ENCODE data around the gene FAM131A.

The FAM131A gene, protein sequence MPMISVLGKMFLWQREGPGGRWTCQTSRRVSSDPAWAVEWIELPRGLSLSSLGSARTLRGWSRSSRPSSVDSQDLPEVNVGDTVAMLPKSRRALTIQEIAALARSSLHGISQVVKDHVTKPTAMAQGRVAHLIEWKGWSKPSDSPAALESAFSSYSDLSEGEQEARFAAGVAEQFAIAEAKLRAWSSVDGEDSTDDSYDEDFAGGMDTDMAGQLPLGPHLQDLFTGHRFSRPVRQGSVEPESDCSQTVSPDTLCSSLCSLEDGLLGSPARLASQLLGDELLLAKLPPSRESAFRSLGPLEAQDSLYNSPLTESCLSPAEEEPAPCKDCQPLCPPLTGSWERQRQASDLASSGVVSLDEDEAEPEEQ

GRCh38 chr3:184337399-184337714 is at the start of gene FAM131A:
Gene FAM131A, plus strand, starts transcription at chr3:184337600. Its CDS starts 31 bp downstream, at chr3:184337631.
- DNase-seq: peak; percentile 28 to 74

GRCh38 chr3:184289426-184289938 is 47.9 kb upstream of the FAM131A start:
- peak; percentile 30 to 76 for DNase-seq

DNA sequence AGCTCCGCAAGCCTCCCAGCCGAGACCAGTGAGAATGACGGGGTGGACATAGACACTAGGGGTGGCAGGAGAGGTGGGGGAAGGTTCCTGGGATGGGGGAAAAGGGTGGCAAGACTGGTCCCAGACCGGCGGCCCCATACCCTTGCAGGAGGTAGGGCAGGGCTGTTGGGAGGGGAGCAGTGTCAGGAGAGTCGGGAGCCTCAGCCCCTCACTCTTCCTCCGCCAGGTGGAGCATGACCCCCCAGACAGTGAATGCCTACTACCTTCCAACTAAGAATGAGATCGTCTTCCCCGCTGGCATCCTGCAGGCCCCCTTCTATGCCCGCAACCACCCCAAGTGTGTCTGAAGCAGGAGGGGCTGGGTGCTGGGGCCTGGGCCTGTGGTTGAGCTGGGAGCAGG is 47.1 kb upstream of the FAM131A start:
- no peak for DNase-seq

GRCh38 chr3:184291044-184291737 is 46.2 kb upstream of the FAM131A start:
- no peak for DNase-seq

GRCh38 chr3:184291738-184292445 is 45.5 kb upstream of the FAM131A start:
- no peak for DNase-seq

DNA sequence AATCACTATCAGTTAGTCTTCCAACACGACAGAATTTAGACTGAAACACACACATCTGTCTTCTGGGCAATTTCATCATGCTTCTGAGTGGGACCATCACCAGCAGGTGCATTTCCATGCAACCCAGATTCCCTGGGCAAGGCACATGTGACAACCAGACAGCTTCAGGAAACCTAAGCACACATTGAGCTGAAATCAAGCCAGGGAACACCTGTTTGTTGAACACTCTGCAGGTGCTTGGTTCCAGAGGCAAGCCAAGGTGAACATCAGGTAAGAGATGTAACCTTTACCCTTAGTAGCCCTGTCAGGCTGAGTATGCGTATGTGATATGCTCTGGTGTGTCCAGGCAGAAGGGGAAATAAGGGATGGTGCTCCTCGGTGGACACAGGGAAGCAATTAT is 41.6 kb upstream of the FAM131A start:
- no peak for DNase-seq

GRCh38 chr3:184296616-184297015 is 40.8 kb upstream of the FAM131A start:
- no peak for DNase-seq

DNA sequence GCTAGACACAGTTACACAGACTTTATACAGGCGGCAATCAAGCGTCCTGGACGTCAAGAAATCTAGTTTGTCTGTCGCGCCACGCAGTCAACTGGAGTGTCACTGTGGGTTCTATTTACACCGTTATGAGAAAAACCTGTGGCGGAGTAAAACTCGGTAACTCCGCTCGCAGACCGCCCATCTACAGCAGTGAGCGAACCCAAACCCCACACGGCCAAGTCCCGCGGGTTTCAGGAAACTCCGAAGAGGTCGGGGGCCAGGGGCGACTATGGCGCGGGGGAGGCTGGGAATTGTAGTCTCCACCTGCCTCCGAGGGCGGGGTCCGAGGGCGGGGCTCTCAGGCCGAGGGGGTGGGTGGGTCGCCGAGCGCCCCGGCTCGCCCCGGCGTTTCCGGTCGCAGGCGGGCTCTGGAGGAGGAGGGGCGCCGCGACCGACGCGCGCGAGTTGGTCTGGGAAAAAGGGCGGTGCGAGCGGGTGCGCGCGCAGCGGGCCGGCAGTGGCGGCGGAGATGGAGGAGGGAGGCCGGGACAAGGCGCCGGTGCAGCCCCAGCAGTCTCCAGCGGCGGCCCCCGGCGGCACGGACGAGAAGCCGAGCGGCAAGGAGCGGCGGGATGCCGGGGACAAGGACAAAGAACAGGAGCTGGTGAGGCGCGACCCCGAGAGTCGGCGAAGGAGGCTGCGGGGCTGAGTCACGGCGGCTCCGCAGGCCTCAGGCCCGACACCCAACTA is 38.5 kb upstream of the FAM131A start, which contains the start of gene PSMD2:
TSS of gene PSMD2 (plus strand) at position 483 of the 729 bp plus-strand sequence. CDS start at position 509, 26 bp downstream.
- peak; percentile 94 to 99 for DNase-seq

GRCh38 chr3:184299488-184300377 is 37.7 kb upstream of the FAM131A start:
- DNase-seq: no peak

GRCh38 chr3:184300378-184300720 is 37.1 kb upstream of the FAM131A start:
- no peak for DNase-seq

- no peak for DNase-seq
Measured at GRCh38 chr3:184305577-184305976, 31.8 kb upstream of the FAM131A start.

DNA sequence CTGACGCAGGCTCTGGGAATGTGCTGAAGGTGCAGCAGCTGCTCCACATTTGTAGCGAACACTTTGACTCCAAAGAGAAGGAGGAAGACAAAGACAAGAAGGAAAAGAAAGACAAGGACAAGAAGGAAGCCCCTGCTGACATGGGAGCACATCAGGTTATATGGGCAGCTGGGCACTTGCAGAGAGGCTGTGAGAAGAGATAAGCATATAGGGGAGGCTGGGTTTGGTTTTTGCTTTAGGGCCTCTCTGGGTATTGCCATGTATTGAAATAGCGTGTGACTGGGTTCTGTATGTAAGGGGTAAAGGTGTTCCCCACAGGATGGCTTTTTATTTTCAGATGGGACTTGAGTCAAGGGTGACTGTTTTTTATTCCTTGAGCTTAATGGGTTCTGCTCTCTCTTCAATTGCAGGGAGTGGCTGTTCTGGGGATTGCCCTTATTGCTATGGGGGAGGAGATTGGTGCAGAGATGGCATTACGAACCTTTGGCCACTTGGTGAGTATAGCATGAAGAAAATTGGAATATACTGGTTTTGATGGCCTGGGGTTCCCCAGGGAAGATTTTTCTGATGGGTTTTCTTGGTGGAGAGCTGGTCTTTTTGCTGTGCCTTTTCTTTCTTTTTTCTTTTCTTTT is 30.9 kb upstream of the FAM131A start:
- no peak for DNase-seq

DNA sequence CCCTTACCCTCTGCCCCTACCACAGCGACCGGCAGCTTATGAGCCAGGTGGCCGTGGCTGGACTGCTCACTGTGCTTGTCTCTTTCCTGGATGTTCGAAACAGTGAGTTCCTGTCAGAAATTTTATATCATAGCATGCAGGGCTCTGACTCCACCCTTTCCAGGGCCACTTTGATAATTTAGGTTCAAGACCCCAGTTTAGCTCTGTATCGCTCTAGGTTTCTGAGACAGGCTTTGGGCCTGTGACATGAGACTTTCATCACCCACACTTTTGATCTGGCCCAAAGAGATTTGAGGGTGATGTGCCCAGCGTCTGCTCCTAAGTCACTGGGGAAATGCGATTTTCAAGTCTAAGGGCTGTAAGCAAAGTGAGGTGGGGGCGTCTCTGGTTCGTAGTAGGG is 29.5 kb upstream of the FAM131A start:
- no peak for DNase-seq

GRCh38 chr3:184308744-184309143 is 28.7 kb upstream of the FAM131A start:
- no peak for DNase-seq

- DNase-seq: no peak
Measured at GRCh38 chr3:184311633-184312032, 25.8 kb upstream of the FAM131A start.

DNA sequence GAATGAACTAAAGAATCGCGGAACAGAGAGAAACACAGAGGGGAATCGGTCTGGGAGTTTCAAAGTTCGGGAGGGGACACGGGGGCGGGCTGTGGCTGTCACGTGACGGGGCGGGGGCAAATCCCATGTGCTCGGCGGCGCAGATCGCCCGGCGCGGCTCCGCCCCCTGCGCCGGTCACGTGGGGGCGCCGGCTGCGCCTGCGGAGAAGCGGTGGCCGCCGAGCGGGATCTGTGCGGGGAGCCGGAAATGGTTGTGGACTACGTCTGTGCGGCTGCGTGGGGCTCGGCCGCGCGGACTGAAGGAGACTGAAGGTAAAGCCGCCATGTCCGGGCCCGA is 23.1 kb upstream of the FAM131A start, which contains the start of gene EIF4G1:
TSS of gene EIF4G1 (plus strand) at position 244 of the 337 bp plus-strand sequence. CDS start 1,191 bp downstream, outside the sequence.
- DNase-seq: peak; percentile 88 to 97

DNA sequence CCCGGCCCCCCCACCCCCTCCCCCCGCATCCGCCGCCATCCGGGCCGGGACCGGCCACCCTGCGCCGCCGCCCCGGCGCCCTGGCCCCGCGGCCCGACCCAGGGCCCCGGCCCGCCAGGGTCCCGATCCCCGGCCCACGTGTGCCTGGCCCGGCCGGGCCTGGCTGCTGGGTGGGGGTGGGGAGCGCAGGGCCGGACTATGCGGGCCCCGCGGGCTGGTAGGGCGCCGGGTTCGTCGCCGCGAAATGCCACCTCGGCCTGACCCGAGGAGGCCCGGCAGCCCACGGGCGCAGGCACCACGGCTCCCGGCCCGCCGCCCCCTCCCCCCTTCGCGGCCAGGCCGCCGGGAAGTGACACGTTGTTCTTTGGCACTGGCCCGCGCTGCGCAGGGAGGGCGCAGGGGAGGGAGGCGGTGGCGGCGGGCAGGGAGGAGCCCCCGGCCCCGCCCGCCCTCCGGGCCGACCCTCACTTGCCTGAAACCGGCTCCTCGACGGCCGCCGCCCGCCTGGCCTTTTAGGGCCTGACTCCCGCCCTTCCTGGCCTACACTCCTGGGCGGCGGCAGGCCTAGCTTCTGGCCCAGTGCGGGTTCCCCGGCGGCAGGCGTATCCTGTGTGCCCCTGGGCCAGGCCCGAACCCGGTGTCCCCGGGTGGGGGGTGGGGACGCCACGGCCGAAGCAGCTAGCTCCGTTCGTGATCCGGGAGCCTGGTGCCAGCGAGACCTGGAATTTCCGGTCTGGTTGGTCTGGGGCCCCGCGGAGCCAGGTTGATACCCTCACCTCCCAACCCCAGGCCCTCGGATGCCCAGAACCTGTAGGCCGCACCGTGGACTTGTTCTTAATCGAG is 22.5 kb upstream of the FAM131A start:
- DNase-seq: peak; percentile 26 to 67

DNA sequence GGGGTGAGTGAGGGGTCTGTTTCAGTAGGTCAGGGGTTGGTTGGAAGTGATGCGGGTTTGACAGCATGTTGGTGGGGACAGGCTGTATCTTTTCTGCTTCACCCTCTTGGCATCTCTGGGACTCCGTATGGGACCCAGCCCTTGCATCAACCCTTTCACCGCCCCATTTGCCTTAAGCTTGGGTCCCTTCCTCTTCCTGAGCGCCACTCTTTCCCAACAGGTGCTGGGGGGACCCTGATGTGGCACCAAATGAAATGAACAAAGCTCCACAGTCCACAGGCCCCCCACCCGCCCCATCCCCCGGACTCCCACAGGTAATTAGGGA is 21.9 kb upstream of the FAM131A start:
- no peak for DNase-seq

DNA sequence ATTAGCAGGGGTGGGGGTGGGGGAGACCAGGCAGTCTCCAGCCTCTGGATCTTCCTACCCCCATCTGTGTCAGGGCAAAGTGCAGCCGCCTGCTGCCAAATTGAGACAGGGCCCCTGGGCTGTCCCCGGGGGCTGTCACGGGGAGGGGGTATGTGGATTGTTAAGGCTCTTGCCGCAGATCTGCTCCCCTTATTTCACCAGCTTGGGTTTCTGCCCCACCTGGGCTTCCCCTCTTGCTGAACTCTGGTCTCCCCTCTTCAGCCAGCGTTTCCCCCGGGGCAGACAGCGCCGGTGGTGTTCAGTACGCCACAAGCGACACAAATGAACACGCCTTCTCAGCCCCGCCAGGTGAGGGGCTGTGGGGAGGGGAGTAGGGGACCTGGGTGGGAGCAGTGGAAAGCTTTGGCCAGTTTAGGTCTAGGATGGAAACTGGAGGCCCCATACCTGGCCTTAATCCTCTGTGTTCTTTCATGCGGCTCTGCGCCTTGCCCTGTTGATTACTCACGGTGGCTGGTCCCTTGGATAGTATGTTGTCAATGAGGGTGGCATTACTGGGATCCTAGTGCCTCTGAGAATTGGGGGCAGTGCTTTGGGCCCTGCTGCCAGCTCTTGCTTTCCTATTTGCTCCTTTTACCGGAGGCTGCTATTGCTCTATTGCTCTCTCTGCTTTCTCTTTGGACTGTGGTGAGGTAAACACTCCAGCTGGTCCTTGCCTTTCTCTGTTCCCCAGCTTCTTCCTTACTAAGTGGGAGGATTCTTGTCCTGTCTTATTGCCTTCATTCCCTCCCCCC is 21.3 kb upstream of the FAM131A start:
- DNase-seq: no peak

GRCh38 chr3:184316792-184317191 is 20.6 kb upstream of the FAM131A start:
- no peak for DNase-seq
